HepG2 (cell line): ENCODE data around the gene ARL5C. TPM values are rescaled to one million over a fixed set of nuclear protein-coding genes. Genes with fewer than 3 reads are reported as not detected.

Experiments used
- BRCA1 ChIP-seq: sonication (generic); formaldehyde crosslinking; IDR thresholded peaks from 2 replicates; pipeline ENCODE4 v1.4.0; 2020; ENCODE audit warnings: missing genetic modification reagents
- GATAD1 ChIP-seq: IDR thresholded peaks from 2 replicates; pipeline ENCODE4 v1.6.1; 2016; ENCODE audit warnings: missing genetic modification reagents, missing compliant biosample characterization
- HNF4G ChIP-seq, 2 experiments: sonication (generic) in 1 of 2; formaldehyde crosslinking in 1 of 2; IDR thresholded peaks; 2 replicates each; pipeline versions ENCODE4 v1.4.0 to v1.6.1; 2011 to 2020; ENCODE audit warnings: borderline replicate concordance in 2 of 2, low read depth in 2 of 2, mild to moderate bottlenecking in 2 of 2, low read length in 1 of 2, missing genetic modification reagents in 1 of 2, moderate library complexity in 1 of 2
- ISX ChIP-seq: sonication (generic); formaldehyde crosslinking; conservative IDR thresholded peaks from 2 replicates; pipeline ENCODE4 v1.5.0; 2020; ENCODE audit warnings: missing genetic modification reagents
- NFRKB ChIP-seq: fragments of 450-650 bp; IDR thresholded peaks from 2 replicates; pipeline ENCODE4 v1.6.1; 2017
- PAX8 ChIP-seq: sonication (generic); formaldehyde crosslinking; IDR thresholded peaks from 2 replicates; pipeline ENCODE4 v1.8.0; 2022; ENCODE audit warnings: mild to moderate bottlenecking, missing genetic modification reagents, borderline replicate concordance
- RXRB ChIP-seq: IDR thresholded peaks from 2 replicates; pipeline ENCODE4 v1.6.1; 2016; ENCODE audit warnings: borderline replicate concordance, missing genetic modification reagents, missing compliant biosample characterization
- ZNF558 ChIP-seq: sonication (generic); formaldehyde crosslinking; IDR thresholded peaks from 2 replicates; pipeline ENCODE4 v1.9.0; 2022; ENCODE audit warnings: mild to moderate bottlenecking, missing genetic modification reagents, borderline replicate concordance
- ZNF660 ChIP-seq: sonication (generic); formaldehyde crosslinking; IDR thresholded peaks from 2 replicates; pipeline ENCODE4 v1.5.1; 2020; ENCODE audit warnings: mild to moderate bottlenecking, low read depth, missing genetic modification reagents, borderline replicate concordance
- ZNF678 ChIP-seq: sonication (generic); formaldehyde crosslinking; IDR thresholded peaks from 2 replicates; pipeline ENCODE4 v1.4.0; 2020; ENCODE audit warnings: mild to moderate bottlenecking, missing genetic modification reagents
- ZNF761 ChIP-seq: sonication (generic); formaldehyde crosslinking; conservative IDR thresholded peaks from 2 replicates; pipeline ENCODE4 v1.4.0; 2020; ENCODE audit warnings: mild to moderate bottlenecking, missing genetic modification reagents
- polyA plus RNA-seq, 8 experiments: library from polyadenylated mRNA; depleted of rRNA in 3 of 8; stranded (reverse) in 7 of 8; unstranded in 1 of 8; fragments of >200 nt; fragmentation: Illumina TruSeq in 4 of 8; extraction: Trizol in 4 of 8; gene quantifications; 2 replicates each; pipeline versions ENCODE4 v1.2.1 to v1.2.3, GENCODE V29; 2011 to 2016; ENCODE audit warnings: low read depth in 4 of 8, missing spikeins in 1 of 8, mixed read lengths in 1 of 8; ENCODE audit not compliant: insufficient read depth in 1 of 8
- total RNA-seq, 5 experiments: library from RNA; depleted of rRNA; stranded (reverse); fragments of >200 nt; fragmentation: Illumina TruSeq; extraction: Trizol; gene quantifications; 2 replicates each; pipeline ENCODE4 v1.2.3, GENCODE V29; 2016; ENCODE audit warnings: low read depth in 1 of 5
- TF ChIP-seq, protein P1 (sequence below): IDR thresholded peaks from 2 replicates; pipeline ENCODE4 v1.6.1; 2016; ENCODE audit warnings: missing compliant biosample characterization, missing genetic modification reagents, borderline replicate concordance
- TF ChIP-seq, protein P2 (sequence below): sonication (generic); formaldehyde crosslinking; IDR thresholded peaks from 2 replicates; pipeline ENCODE4 v1.8.1; 2023; ENCODE audit warnings: mild to moderate bottlenecking, moderate library complexity, missing genetic modification reagents
- TF ChIP-seq, protein P3 (sequence below): sonication (generic); formaldehyde crosslinking; IDR thresholded peaks from 2 replicates; pipeline ENCODE4 v1.4.0; 2020; ENCODE audit warnings: missing genetic modification reagents
- TF ChIP-seq, protein P4 (sequence below): sonication (generic); formaldehyde crosslinking; IDR thresholded peaks from 2 replicates; pipeline ENCODE4 v1.4.0; 2020; ENCODE audit warnings: missing genetic modification reagents, borderline replicate concordance
- TF ChIP-seq, protein P5 (sequence below): IDR thresholded peaks from 2 replicates; pipeline ENCODE4 v1.6.1; 2016; ENCODE audit warnings: mild to moderate bottlenecking, missing biosample characterization, missing genetic modification reagents

The ARL5C gene
- total and polyA plus RNA-seq, 2 of the 13 experiments (the other 11 are each of a cell fraction or from before 2014, with no cell fraction given): not detected

DNA sequence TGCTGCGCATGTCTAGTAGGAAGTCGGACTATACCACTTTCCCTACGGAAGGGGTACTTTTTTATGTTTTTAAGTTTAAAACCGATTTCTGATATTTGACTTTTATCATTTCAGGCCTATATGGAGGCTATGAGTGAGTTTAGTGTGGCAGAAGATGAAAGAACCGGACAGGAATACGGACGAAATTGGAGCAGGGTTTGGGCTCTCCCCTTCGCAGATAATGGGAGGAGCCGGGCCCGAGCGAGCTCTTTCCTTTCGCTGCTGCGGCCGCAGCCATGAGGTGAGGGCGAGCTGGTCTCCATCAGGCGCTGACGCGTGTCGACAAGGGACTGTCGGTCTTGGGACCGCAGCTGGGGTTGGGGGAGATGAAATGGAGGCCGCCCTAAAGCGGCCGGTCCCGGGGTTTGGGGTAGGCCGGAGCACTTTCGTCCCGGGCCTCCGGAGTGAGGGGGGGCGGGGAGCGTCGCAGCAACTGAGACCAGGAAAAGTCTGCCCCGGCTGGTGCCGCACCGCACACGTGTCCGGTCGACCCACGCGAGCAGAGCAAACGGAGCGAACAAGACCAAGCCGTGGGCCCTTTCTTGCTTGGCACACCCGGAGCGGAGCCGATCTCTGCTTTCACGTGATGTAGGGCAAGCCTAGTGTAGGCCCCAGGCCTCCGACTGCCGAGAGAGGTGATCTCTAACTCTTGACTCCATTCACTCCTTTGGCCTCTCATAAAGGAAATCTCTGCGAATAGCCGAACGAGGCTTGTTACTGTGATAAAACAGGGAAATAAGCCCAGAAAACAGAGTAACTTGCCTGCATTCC is 34.3 kb upstream of the ARL5C start, which contains the start of gene RPL19 (continued):
- TF ChIP-seq PAX8 (CRISPR knock-in tag) (peak; percentile 98; the same call in 1 of the 2 replicates), BRCA1 (0 out of 2 replicates have a peak, but pooled peaks have one; percentile 56), ZNF761 (CRISPR knock-in tag) (peak; percentile 89; the same call in 1 of the 2 replicates), ZNF678 (peak; percentile 90; the same call in 1 of the 2 replicates), NFRKB (no peak), RXRB (CRISPR knock-in tag) (no peak; the same call in 1 of the 2 replicates), GATAD1 (CRISPR knock-in tag) (peak; percentile 84), ISX (CRISPR knock-in tag) (peak; percentile 81; the same call in 1 of the 2 replicates), HNF4G (IDR thresholded peaks at IDR 0.05; ENCODE audit: borderline replicate concordance, low read depth, low read length) (peak; percentile 23; the same call in 1 of the 2 replicates), HNF4G (CRISPR knock-in tag; IDR thresholded peaks at IDR 0.05; ENCODE audit: borderline replicate concordance, low read depth) (no peak), ZNF660 (CRISPR knock-in tag) (no peak), ZNF558 (CRISPR knock-in tag) (peak; percentile 66; the same call in 1 of the 2 replicates)
- TF ChIP-seq, protein P1, sequence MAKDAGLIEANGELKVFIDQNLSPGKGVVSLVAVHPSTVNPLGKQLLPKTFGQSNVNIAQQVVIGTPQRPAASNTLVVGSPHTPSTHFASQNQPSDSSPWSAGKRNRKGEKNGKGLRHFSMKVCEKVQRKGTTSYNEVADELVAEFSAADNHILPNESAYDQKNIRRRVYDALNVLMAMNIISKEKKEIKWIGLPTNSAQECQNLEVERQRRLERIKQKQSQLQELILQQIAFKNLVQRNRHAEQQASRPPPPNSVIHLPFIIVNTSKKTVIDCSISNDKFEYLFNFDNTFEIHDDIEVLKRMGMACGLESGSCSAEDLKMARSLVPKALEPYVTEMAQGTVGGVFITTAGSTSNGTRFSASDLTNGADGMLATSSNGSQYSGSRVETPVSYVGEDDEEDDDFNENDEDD: peak; percentile 23; the same call in 1 of the 2 replicates
- TF ChIP-seq, protein P2, sequence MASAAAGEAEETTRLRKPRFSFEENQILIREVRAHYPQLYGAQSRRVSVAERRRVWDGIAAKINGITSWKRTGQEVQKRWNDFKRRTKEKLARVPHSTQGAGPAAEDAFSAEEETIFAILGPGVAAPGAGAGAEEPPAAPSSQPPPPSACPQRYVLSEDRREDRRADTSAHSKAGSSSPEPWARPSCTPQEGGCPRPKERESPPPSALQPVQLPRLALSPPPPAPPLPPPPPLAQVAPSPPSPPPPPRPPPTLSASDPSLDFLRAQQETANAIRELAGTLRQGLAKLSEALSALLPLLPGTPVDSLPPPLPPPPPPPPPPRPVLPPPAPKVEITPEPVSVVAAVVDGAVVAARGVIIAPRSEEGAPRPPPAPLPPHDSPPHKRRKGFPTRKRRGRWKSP: peak; percentile 70
- TF ChIP-seq, protein P3, sequence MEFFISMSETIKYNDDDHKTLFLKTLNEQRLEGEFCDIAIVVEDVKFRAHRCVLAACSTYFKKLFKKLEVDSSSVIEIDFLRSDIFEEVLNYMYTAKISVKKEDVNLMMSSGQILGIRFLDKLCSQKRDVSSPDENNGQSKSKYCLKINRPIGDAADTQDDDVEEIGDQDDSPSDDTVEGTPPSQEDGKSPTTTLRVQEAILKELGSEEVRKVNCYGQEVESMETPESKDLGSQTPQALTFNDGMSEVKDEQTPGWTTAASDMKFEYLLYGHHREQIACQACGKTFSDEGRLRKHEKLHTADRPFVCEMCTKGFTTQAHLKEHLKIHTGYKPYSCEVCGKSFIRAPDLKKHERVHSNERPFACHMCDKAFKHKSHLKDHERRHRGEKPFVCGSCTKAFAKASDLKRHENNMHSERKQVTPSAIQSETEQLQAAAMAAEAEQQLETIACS (CRISPR knock-in tag): no peak
- TF ChIP-seq, protein P4, sequence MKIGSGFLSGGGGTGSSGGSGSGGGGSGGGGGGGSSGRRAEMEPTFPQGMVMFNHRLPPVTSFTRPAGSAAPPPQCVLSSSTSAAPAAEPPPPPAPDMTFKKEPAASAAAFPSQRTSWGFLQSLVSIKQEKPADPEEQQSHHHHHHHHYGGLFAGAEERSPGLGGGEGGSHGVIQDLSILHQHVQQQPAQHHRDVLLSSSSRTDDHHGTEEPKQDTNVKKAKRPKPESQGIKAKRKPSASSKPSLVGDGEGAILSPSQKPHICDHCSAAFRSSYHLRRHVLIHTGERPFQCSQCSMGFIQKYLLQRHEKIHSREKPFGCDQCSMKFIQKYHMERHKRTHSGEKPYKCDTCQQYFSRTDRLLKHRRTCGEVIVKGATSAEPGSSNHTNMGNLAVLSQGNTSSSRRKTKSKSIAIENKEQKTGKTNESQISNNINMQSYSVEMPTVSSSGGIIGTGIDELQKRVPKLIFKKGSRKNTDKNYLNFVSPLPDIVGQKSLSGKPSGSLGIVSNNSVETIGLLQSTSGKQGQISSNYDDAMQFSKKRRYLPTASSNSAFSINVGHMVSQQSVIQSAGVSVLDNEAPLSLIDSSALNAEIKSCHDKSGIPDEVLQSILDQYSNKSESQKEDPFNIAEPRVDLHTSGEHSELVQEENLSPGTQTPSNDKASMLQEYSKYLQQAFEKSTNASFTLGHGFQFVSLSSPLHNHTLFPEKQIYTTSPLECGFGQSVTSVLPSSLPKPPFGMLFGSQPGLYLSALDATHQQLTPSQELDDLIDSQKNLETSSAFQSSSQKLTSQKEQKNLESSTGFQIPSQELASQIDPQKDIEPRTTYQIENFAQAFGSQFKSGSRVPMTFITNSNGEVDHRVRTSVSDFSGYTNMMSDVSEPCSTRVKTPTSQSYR (CRISPR knock-in tag): no peak
- TF ChIP-seq, protein P5, sequence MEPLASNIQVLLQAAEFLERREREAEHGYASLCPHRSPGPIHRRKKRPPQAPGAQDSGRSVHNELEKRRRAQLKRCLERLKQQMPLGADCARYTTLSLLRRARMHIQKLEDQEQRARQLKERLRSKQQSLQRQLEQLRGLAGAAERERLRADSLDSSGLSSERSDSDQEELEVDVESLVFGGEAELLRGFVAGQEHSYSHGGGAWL (CRISPR knock-in tag): peak; percentile 95
